Bronchial epithelial cell (primary cell): ENCODE measurements around the gene CYGB. TPM values are rescaled to one million over a fixed set of nuclear protein-coding genes. Genes with fewer than 3 reads are reported as not detected.
"Not testable (repeated sequence)": the region's sequence is repeated elsewhere in the genome, so short reads cannot be mapped to it uniquely, and the experiment has no call there.

Source experiments
- DNase-seq: peaks from one replicate; pipeline ENCODE4 v3.0.0-alpha.2; 2010; ENCODE audit warnings: low read depth
- FAIRE-seq: peaks from 2 replicates; lab custom pipeline; 2011; peaks lifted over from hg19 to GRCh38; lab: Jason Lieb, UNC
- H3K27me3 ChIP-seq: 2 replicates; pipeline ENCODE4 v1.5.1; 2011; ENCODE audit warnings: low read length; ENCODE audit not compliant: control insufficient read depth, insufficient read depth
- H3K36me3 ChIP-seq: 2 replicates; pipeline ENCODE4 v1.5.1; 2011; ENCODE audit warnings: low read length; ENCODE audit not compliant: control insufficient read depth, insufficient read depth
- H3K4me3 ChIP-seq: 2 replicates; pipeline ENCODE4 v1.5.1; 2011; ENCODE audit warnings: mild to moderate bottlenecking, low read depth, low read length, control low read depth
- total RNA-seq: library from RNA; depleted of rRNA; stranded (reverse); fragments of >200 nt; gene quantifications from 2 replicates; pipeline ENCODE4 v1.2.1, GENCODE V29; 2014
- TF ChIP-seq, protein P1 (sequence below): IDR thresholded peaks from 2 replicates; pipeline ENCODE4 v1.5.1; 2011; ENCODE audit warnings: mild to moderate bottlenecking, moderate library complexity, low read length, control low read depth, inconsistent platforms; ENCODE audit not compliant: insufficient read depth, severe bottlenecking

The CYGB gene
- total RNA-seq, 1 donor from 2014 or later: 2.1 TPM

GRCh38 chr17:76524598-76525512 is 12.7 kb downstream of the CYGB start:
- TF ChIP-seq, protein P1, sequence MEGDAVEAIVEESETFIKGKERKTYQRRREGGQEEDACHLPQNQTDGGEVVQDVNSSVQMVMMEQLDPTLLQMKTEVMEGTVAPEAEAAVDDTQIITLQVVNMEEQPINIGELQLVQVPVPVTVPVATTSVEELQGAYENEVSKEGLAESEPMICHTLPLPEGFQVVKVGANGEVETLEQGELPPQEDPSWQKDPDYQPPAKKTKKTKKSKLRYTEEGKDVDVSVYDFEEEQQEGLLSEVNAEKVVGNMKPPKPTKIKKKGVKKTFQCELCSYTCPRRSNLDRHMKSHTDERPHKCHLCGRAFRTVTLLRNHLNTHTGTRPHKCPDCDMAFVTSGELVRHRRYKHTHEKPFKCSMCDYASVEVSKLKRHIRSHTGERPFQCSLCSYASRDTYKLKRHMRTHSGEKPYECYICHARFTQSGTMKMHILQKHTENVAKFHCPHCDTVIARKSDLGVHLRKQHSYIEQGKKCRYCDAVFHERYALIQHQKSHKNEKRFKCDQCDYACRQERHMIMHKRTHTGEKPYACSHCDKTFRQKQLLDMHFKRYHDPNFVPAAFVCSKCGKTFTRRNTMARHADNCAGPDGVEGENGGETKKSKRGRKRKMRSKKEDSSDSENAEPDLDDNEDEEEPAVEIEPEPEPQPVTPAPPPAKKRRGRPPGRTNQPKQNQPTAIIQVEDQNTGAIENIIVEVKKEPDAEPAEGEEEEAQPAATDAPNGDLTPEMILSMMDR: no peak
- H3K36me3 ChIP-seq: no peaks in the 10 kb centered on the region
- DNase-seq (no peak), FAIRE-seq (no peak)
- no peak overlapping the region for H3K4me3 ChIP-seq
- H3K27me3 ChIP-seq: no peaks in the 10 kb centered on the region

DNA sequence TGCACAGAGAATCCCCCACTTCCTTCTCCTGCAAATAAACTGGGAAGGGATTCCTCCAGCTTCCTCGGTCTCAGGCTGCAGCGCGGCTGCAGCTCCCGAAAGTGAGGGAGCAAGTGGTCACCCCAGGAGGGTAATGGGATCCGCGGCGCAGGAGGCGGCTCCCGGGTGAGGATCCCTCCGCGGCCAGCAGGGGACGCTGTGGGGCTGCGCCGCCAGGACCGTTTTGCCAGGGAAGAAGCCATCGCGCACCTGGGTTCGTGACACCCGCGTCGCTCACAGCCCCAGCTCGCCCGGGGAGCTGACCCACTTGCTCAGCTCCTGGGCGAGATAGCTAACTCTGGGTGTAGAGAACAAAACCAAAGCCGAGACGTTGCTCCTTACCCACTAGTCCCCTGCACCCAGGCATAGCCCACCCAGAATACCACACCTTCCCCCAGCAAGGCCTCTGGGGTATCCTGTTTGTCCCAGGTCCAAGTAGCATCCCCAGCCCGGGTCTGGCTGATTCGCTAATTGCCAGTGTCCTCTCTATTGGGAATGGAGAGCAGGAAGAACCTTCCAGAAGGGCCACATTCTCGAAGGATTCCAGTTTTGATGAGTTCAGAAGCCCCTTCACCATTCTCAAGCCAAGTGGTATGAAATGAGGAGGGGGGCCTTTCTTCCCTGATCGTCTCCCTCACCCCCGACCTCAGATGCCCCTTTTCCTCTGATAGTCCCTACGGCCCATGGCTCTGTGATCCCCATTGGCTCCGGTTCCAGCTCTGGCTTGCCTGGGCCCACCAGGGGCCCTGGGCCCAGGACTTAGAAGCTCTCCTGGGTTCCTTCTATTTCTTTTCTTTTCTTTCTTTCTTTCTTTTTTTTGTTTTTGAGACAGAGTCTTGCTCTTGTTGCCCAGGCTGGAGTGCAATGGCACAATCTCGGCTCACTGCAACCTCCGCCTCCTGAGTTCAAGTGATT is 14.1 kb downstream of the CYGB start:
- DNase-seq (peak; percentile 42), FAIRE-seq (no peak)
- Histone ChIP-seq H3K36me3 (no peaks in the 10 kb centered on the region), H3K4me3 (no peak overlapping the region), H3K27me3 (peaks cover 2% of the 10 kb centered on the region)
- TF ChIP-seq, protein P1: peak; percentile 100

GRCh38 chr17:76521683-76522082 is 15.8 kb downstream of the CYGB start:
- FAIRE-seq: not testable (repeated sequence)

DNA sequence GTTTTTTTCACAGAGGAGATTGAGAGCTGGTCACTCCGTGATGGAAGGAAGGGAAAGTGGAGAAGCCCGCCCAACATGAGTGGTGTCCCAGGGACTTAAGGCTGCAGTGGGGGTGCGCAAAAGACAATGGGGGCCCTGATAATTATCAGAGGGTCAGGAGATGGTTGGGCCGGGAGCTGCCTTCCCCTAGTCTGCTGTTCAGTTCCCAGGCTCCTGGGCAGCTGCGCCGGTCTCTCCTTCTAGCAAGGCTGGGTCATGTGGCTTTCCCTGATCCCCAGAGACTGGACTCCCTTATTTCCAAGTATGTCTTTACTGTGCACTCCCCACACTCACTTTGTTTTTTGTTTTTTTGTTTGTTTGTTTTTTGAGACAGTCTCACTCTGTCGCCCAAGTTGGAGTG is 16.2 kb downstream of the CYGB start:
- Histone ChIP-seq H3K27me3 (peaks cover 2% of the 10 kb centered on the region), H3K4me3 (no peak overlapping the region), H3K36me3 (no peaks in the 10 kb centered on the region)
- DNase-seq: no peak
- TF ChIP-seq, protein P1: no peak
- FAIRE-seq: no peak

More at GRCh38 chr17:76521683-76522082, 15.8 kb downstream of the CYGB start:
- not testable (repeated sequence) for DNase-seq, H3K4me3 ChIP-seq, H3K27me3 ChIP-seq, H3K36me3 ChIP-seq

GRCh38 chr17:76519048-76519966 is 18.2 kb downstream of the CYGB start:
- FAIRE-seq (no peak), DNase-seq (no peak)
- peaks cover 2% of the 10 kb centered on the region for H3K27me3 ChIP-seq
- TF ChIP-seq, protein P1: no peak
- H3K36me3 ChIP-seq: no peaks in the 10 kb centered on the region
- no peak overlapping the region for H3K4me3 ChIP-seq
